Stimulated activated naive CD4-positive, alpha-beta T cell treated with Interleukin-2 at 50 U/mL for 16 hours (primary cell): ENCODE results near the gene ANKRD33B.
"Not testable (repeated sequence)": the region's sequence is repeated elsewhere in the genome, so short reads cannot be mapped to it uniquely, and the experiment has no call there.

Experiments
- DNase-seq: peaks from one replicate; lab custom pipeline; 2025; lab: John Stamatoyannopoulos, UW

Gene ANKRD33B

GRCh38 chr5:10537624-10538023 is 26.2 kb upstream of the ANKRD33B start:
- no peak for DNase-seq

GRCh38 chr5:10538103-10538788 is 25.6 kb upstream of the ANKRD33B start:
- no peak for DNase-seq

- no peak for DNase-seq
Measured at GRCh38 chr5:10538789-10539686, 24.8 kb upstream of the ANKRD33B start.

GRCh38 chr5:10539687-10539998 is 24.2 kb upstream of the ANKRD33B start:
- no peak for DNase-seq

- DNase-seq: no peak
Measured at GRCh38 chr5:10540036-10540544, 23.8 kb upstream of the ANKRD33B start.

GRCh38 chr5:10540951-10541646 is 22.8 kb upstream of the ANKRD33B start:
- DNase-seq: no peak

GRCh38 chr5:10542055-10542550 is 21.8 kb upstream of the ANKRD33B start:
- no peak for DNase-seq

- DNase-seq: no peak
Measured at GRCh38 chr5:10543585-10544040, 20.3 kb upstream of the ANKRD33B start.

GRCh38 chr5:10545084-10545483 is 18.8 kb upstream of the ANKRD33B start:
- no peak for DNase-seq

- DNase-seq: no peak
Measured at GRCh38 chr5:10546186-10546585, 17.7 kb upstream of the ANKRD33B start.

- no peak for DNase-seq
Measured at GRCh38 chr5:10548418-10549122, 15.3 kb upstream of the ANKRD33B start.

GRCh38 chr5:10549123-10549514 is 14.8 kb upstream of the ANKRD33B start:
- DNase-seq: not testable (repeated sequence)

GRCh38 chr5:10550222-10550995 is 13.5 kb upstream of the ANKRD33B start:
- no peak for DNase-seq

- no peak for DNase-seq
Measured at GRCh38 chr5:10551782-10552138, 12.1 kb upstream of the ANKRD33B start.

- no peak for DNase-seq
Measured at GRCh38 chr5:10552183-10553143, 11.4 kb upstream of the ANKRD33B start.

GRCh38 chr5:10553476-10553875 is 10.4 kb upstream of the ANKRD33B start:
- DNase-seq: no peak

GRCh38 chr5:10555277-10555684 is 8.6 kb upstream of the ANKRD33B start:
- DNase-seq: no peak

GRCh38 chr5:10556289-10556807 is 7.5 kb upstream of the ANKRD33B start:
- DNase-seq: no peak

GRCh38 chr5:10556893-10557746 is 6.8 kb upstream of the ANKRD33B start:
- DNase-seq: no peak
